OCI-LY3 (cell line): Measurements from ENCODE around the gene PUM1.

Experiments
- CTCF ChIP-seq: fragments of 200-600, 300-600 bp; sonication (generic); IDR thresholded peaks from 2 replicates; pipeline ENCODE4 v1.5.1; 2014; ENCODE audit warnings: antibody characterized with exemption, low read length, low read depth
- EZH2phosphoT487 ChIP-seq: fragments of 200-600 bp; shearing (Covaris generic); IDR thresholded peaks from 2 replicates; pipeline ENCODE4 v1.6.1; 2018; ENCODE audit warnings: antibody characterized with exemption, mixed run types, low read depth

GRCh38 chr1:30888391-30888790, 177.1 kb downstream of the PUM1 start:
- TF ChIP-seq CTCF (no peak), EZH2phosphoT487 (no peak)
